ENCODE measurements around the gene ADAMTS1. TPM values are rescaled to one million over a fixed set of nuclear protein-coding genes. Genes with fewer than 3 reads are reported as not detected.
A peak's percentile ranks its signal among the peaks of the same experiment; 100 is the strongest.

Gene ADAMTS1
- total RNA-seq, 1 donor from 2014 or later: 128 TPM

DNA sequence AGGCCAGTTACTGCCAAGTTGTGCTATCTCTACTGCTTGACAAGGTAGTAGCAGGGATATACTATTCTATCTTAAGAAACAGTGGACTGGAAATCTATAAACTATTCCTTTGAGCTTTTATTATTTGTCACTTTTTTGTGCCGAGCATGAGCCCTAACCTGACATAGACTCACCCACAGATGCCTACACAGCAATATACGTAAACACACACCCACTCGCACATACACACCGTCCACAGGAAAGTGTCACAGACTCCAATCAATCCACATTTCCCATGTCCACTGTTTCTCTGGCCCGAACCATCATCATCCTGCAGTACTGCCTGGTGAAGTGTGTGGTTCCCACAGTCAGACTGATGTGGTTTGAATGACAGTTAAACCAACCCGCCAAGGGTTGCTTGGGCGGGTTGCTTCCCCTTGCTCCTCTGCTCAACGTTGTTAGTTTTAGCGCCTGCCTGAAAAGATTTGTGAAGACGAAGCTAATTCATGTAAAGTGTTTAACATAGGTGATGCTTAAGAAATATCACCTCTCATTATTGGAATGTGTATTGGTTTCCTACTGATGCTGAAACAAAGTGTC is 47.2 kb downstream of the ADAMTS1 start:
- intact Hi-C loops (cut with DNase I): no loop called here
- ATAC-seq (no peak), DNase-seq (ENCODE audit: low spot score) (no peak)

- DNase-seq (ENCODE audit: low spot score): peak; percentile 84
- ATAC-seq: peak; percentile 94
- intact Hi-C loops (cut with DNase I): no loop called here
These were observed 49.3 kb downstream of the ADAMTS1 start for GRCh38 chr21:26795866-26796329.

DNA sequence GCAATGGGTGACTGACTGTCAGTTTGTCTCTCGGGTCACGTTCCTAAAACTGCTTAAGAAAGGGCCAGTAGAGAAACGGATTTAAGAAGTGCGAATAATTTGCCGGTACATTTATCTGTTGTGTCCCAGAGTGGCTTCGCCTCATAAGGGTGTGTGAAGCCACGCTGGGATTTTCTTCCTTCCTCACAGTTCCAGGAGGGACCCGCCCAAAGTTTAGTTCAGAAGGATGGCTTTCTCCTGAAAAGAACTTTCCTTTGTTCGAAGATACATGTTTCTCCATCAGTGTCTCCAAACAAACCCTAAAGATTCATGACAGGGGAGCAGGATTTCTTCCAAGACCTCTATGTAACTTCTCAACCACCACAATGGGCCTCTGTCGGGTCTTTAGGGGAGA is 49.8 kb downstream of the ADAMTS1 start:
- DNase-seq (ENCODE audit: low spot score) (no peak), ATAC-seq (peak; percentile 40)
- intact Hi-C loops (cut with DNase I): no loop called here

DNA sequence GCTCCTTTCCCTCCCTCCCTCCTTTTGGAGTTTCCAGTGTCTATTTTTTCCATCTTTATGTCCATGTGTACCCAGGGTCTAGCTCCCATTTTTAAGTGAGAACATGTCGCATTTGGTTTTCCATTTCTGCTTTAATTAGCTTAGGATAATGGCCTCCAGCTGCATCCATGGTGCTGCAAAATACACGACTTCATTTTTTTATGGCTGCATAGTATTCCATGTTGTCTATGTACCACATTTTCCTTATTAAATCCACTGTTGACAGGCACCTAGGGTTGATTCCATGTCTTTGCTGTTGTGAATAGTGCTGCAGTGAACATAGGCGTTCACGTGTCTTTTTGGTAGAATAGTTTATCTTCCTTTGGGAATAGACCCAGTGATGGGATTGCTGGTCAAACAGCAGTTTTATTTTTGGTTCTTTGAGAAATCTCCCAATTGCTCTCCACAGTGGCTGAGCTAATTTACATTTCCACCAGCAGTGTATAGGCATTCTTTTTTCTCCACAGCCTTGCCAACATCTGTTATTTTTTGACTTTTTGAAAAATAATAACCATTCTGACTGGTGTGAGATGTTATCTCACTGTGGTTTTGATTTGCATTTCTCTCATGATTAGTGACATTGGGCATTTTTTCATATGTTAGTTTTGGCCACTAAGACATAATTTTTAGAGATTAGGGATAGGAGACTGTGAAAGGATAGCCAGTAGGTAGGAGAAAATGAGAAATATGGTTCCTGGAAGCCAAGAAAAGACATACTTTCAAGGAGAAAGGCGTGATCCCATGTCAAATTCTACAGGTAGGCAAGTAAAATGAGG is 50.4 kb downstream of the ADAMTS1 start:
- no peak for ATAC-seq
- intact Hi-C loops (cut with DNase I): no loop called here
- DNase-seq (ENCODE audit: low spot score): no peak

DNA sequence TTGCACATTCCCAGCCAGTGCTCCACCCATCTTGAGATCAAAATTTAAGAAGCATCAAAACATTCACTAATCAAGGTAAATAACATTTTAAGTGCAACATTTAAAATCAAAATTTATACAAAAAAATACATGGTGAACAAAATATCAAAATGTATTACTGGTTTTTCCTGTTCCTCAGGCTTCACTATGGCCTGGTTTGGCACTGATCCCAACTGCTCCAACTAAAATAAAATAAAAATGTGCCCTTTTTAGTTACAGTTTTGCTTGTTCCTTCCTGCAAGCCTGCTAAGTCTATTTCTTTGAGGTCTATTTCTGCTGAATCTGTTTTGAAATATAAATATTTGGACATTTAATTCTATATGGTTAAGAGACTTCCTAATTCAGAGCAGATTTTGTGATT is 54.9 kb downstream of the ADAMTS1 start:
- ATAC-seq (no peak), DNase-seq (ENCODE audit: low spot score) (no peak)
- intact Hi-C loops (cut with DNase I): no loop called here

DNA sequence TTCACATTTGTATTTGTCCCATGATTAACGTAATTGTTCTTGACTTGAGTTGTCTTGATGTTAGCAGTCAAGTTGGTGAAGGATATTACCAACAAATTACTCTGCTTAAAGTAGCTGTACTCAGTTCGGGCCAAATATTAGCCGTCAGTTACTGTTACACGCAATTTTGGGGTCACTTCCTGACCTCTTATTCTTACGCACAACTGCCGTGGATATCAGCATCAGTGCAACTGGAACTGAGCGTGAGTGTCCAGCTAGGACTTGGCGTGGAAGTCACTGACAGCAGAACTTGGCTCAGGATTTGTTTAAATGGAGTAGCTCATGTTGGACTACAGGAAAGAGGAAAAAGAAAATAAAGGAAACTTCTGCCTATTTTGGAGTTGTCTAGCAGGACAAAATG is 56.4 kb downstream of the ADAMTS1 start:
- intact Hi-C loops (cut with DNase I): no loop called here
- ATAC-seq: peak; percentile 70

More for the DNA sequence above, 56.4 kb downstream of the ADAMTS1 start:
- no peak for DNase-seq (ENCODE audit: low spot score)

Other genes with a start within 250 kb of the ADAMTS1 start
- 10.0 TPM for gene ADAMTS5, start 121.7 kb upstream of the ADAMTS1 start, total RNA-seq